H1 (cell line): Measurements from ENCODE around the gene MYH11. TPM values are rescaled to one million over a fixed set of nuclear protein-coding genes. Genes with fewer than 3 reads are reported as not detected.

Experiments
- polyA plus RNA-seq, 7 experiments: library from polyadenylated mRNA; depleted of rRNA in 3 of 7; stranded (reverse) in 5 of 7; unstranded in 2 of 7; fragments of >200 nt in 5 of 7; fragments of 200-250 nt in 2 of 7; gene quantifications; 1 replicate in 5 of 7; 2 replicates in 1 of 7; 4 replicates in 1 of 7; pipeline versions ENCODE4 v1.2.1 to v1.2.3, GENCODE V29; 2011 to 2013; ENCODE audit warnings: missing spikeins in 2 of 7, mixed read lengths in 2 of 7
- small RNA-seq: library from polyadenylated mRNA; stranded (forward); fragments of <200 nt; extraction: miRNeasy Mini kit (QIAGEN cat#:217004); gene quantifications from one replicate; pipeline ENCODE3, GENCODE V24; 2013; ENCODE audit not compliant: insufficient read depth
- total RNA-seq: library from RNA; stranded (reverse); fragmentation: NEBNext Ultra II Directional; extraction: Animal tissue kit (Norgen Biotek cat#: 25700); gene quantifications from 2 replicates; pipeline ENCODE4 v1.2.1, GENCODE V29; 2021

The MYH11 gene
- total and polyA plus RNA-seq, 2 of the 8 experiments (the other 6 are each of a cell fraction or from before 2014, with no cell fraction given): 0.11 to 0.78 TPM

Small RNA genes lying within 50 kb of the gene (small RNA-seq; reads per million reads assigned to genes)
- not detected for gene RNU6-213P

Other genes with a start within 250 kb of the MYH11 start
- 25.8 and 31.4 TPM in 2 replicates for gene MARF1, start 213.9 kb downstream of the MYH11 start, total RNA-seq
- 5.0 and 5.6 TPM in 2 replicates for gene MARF1, start 213.9 kb downstream of the MYH11 start, polyA plus RNA-seq (2011; rRNA removed)
- 41.3 and 43.5 TPM in 2 replicates for gene NDE1, start 206.8 kb downstream of the MYH11 start, total RNA-seq
- 13.3 and 15.0 TPM in 2 replicates for gene NDE1, start 206.8 kb downstream of the MYH11 start, polyA plus RNA-seq (2011; rRNA removed)
- 33.2 and 49.0 TPM in 2 replicates for gene CEP20, start 31.6 kb upstream of the MYH11 start, total RNA-seq
- gene CEP20, start 31.6 kb upstream of the MYH11 start, polyA plus RNA-seq (2011; rRNA removed): 10.2 and 16.2 TPM in 2 replicates
- gene ABCC1, start 92.6 kb upstream of the MYH11 start, total RNA-seq: 65.7 and 66.8 TPM in 2 replicates
- 42.6 and 73.9 TPM in 2 replicates for gene ABCC1, start 92.6 kb upstream of the MYH11 start, polyA plus RNA-seq (2011; rRNA removed)